GM12864 (cell line): ENCODE results near the gene STK35.

Source experiments
- DNase-seq: peaks from one replicate; pipeline ENCODE4 v3.0.0-alpha.2; 2011; ENCODE audit warnings: low read depth
- H3K4me3 ChIP-seq: 2 replicates; pipeline ENCODE4 v1.5.1; 2011; ENCODE audit warnings: mild to moderate bottlenecking, low read depth, low read length, control low read depth
- CTCF ChIP-seq: IDR thresholded peaks from 2 replicates; pipeline ENCODE4 v1.5.1; 2011; ENCODE audit warnings: low read depth, mild to moderate bottlenecking, moderate library complexity, low read length, control low read depth, inconsistent platforms; ENCODE audit errors: missing control alignments

Gene STK35

GRCh38 chr20:2172305-2173175, 70.9 kb downstream of the STK35 start:
- no peak overlapping the region for H3K4me3 ChIP-seq
- DNase-seq, result no peak
- peak; percentile 94 for TF ChIP-seq CTCF

- TF ChIP-seq CTCF, result no peak
- no peak for DNase-seq
- H3K4me3 ChIP-seq, result no peak overlapping the region
Observed at GRCh38 chr20:2173186-2173585, 71.6 kb downstream of the STK35 start.

- no peak overlapping the region for H3K4me3 ChIP-seq
- DNase-seq, result no peak
- no peak for TF ChIP-seq CTCF
Observed at GRCh38 chr20:2174067-2174466, 72.4 kb downstream of the STK35 start.

GRCh38 chr20:2176946-2177345, 75.3 kb downstream of the STK35 start:
- TF ChIP-seq CTCF, result no peak
- no peak overlapping the region for H3K4me3 ChIP-seq
- DNase-seq, result no peak

GRCh38 chr20:2178318-2179232, 76.9 kb downstream of the STK35 start:
- no peak for TF ChIP-seq CTCF
- DNase-seq, result no peak
- no peak overlapping the region for H3K4me3 ChIP-seq

- DNase-seq, result no peak
- no peak overlapping the region for H3K4me3 ChIP-seq
- no peak for TF ChIP-seq CTCF
Observed at GRCh38 chr20:2179233-2179580, 77.6 kb downstream of the STK35 start.
